K562 (cell line): ENCODE data around the gene TCF4. TPM values are rescaled to one million over a fixed set of nuclear protein-coding genes. Genes with fewer than 3 reads are reported as not detected.
A peak's percentile ranks its signal among the peaks of the same experiment; 100 is the strongest.

ENCODE experiments used
- ATAC-seq: fragments of 200-7000 bp; cut with Tn5 transposase; 3 replicates; pipeline ENCODE4 v1.9.1; 2020; ENCODE audit warnings: moderate library complexity
- BruUV-seq: library from RNA; stranded (reverse); fragments of 400-500 nt; replicated peaks from 2 replicates; lab custom pipeline; 2021; lab: Mats Ljungman, UMichigan
- CTCF ChIA-PET: fragments of 300-600 bp; formaldehyde crosslinking; extraction: SDS; loops from one replicate; lab custom pipeline; 2021; ENCODE audit warnings: low intra/inter-chr PET ratio; lab: Yijun Ruan, JAX
- POLR2A ChIA-PET: fragments of 300-600, 350-650 bp; sonication (Branson Sonifier 250); formaldehyde crosslinking; extraction: SDS; loops from one replicate; lab custom pipeline; 2021; ENCODE audit warnings: antibody characterized with exemption, inconsistent platforms; lab: Yijun Ruan, JAX
- DNase-seq, 4 experiments: peaks; one replicate each; pipeline versions ENCODE4 v3.0.0 to v3.0.0-alpha.2; 2011 to 2018; ENCODE audit warnings: low spot score in 3 of 4, mixed read lengths in 3 of 4; ENCODE audit errors: extremely low read depth in 1 of 4
- FAIRE-seq: peaks from 2 replicates; lab custom pipeline; 2011; peaks lifted over from hg19 to GRCh38; lab: Jason Lieb, UNC
- H2AFZ ChIP-seq: 2 replicates; pipeline ENCODE4 v1.6.0; 2011; ENCODE audit warnings: low read depth, low read length, control low read depth, inconsistent platforms
- H3K27ac ChIP-seq: fragments of 200-600 bp; 3 replicates; pipeline ENCODE4 v1.8.0; 2011; ENCODE audit warnings: low read depth, mild to moderate bottlenecking, control low read depth, inconsistent platforms, low read length, moderate library complexity, mixed read lengths; ENCODE audit errors: extremely low read depth
- H3K27me3 ChIP-seq, 2 experiments: fragments of 300-600 bp in 1 of 2; 2 replicates in 1 of 2; 3 replicates in 1 of 2; pipeline versions ENCODE4 v1.6.0 to v1.8.0; 2011; ENCODE audit warnings: inconsistent platforms in 2 of 2, low read length in 2 of 2, mild to moderate bottlenecking in 1 of 2, mixed read lengths in 1 of 2, moderate library complexity in 1 of 2; ENCODE audit not compliant: control insufficient read depth in 2 of 2, insufficient read depth in 2 of 2
- H3K36me3 ChIP-seq: fragments of 300-600 bp; 3 replicates; pipeline ENCODE4 v1.8.0; 2011; ENCODE audit warnings: mild to moderate bottlenecking, low read length, inconsistent platforms; ENCODE audit not compliant: control insufficient read depth, insufficient read depth
- H3K4me1 ChIP-seq, 2 experiments: fragments of 200-600 bp in 1 of 2; replicated peaks in 1 of 2; 2 replicates in 1 of 2; 3 replicates in 1 of 2; pipeline versions ENCODE4 v1.5.1 to v1.8.0; 2011; ENCODE audit warnings: inconsistent platforms in 2 of 2, low read length in 2 of 2, mild to moderate bottlenecking in 1 of 2, mixed read lengths in 1 of 2, moderate library complexity in 1 of 2; ENCODE audit not compliant: control insufficient read depth in 2 of 2, insufficient read depth in 2 of 2
- H3K4me2 ChIP-seq: 2 replicates; pipeline ENCODE4 v1.6.1; 2011; ENCODE audit warnings: low read length, control low read depth, inconsistent platforms, mixed read lengths; ENCODE audit not compliant: insufficient read depth
- H3K4me3 ChIP-seq: fragments of 200-600 bp; sonication (generic), shearing (Covaris generic); 2 replicates; pipeline ENCODE4 v1.5.1; 2016; ENCODE audit warnings: control low read depth, inconsistent platforms
- H3K79me2 ChIP-seq: fragments of 200-600 bp; 3 replicates; pipeline ENCODE4 v1.8.0; 2011; ENCODE audit warnings: low read length, inconsistent platforms; ENCODE audit not compliant: control insufficient read depth, insufficient read depth
- H3K9ac ChIP-seq, 2 experiments: 2 replicates each; pipeline versions ENCODE4 v1.6.0 to v1.6.1; 2011; ENCODE audit warnings: low read depth in 2 of 2, low read length in 2 of 2, control low read depth in 1 of 2, inconsistent platforms in 1 of 2, mild to moderate bottlenecking in 1 of 2, mixed read lengths in 1 of 2; ENCODE audit not compliant: insufficient read depth in 1 of 2
- H3K9me1 ChIP-seq: one replicate; pipeline ENCODE4 v1.6.0; 2011; ENCODE audit warnings: inconsistent platforms, mild to moderate bottlenecking, low read length, moderate library complexity; ENCODE audit not compliant: control insufficient read depth, insufficient read depth
- H3K9me3 ChIP-seq: replicated peaks from 2 replicates; pipeline ENCODE4 v1.5.1; 2011; ENCODE audit warnings: low read depth, low read length, inconsistent platforms; ENCODE audit not compliant: control insufficient read depth, insufficient read depth
- H4K20me1 ChIP-seq: replicated peaks from 2 replicates; pipeline ENCODE4 v1.6.1; 2011; ENCODE audit warnings: low read length, inconsistent platforms, mixed read lengths; ENCODE audit not compliant: control insufficient read depth, insufficient read depth
- KDM4B ChIP-seq, 2 experiments: fragments of 450-650 bp in 1 of 2; sonication (generic) in 1 of 2; IDR thresholded peaks; 2 replicates each; pipeline ENCODE4 v1.6.1; 2016 to 2017; ENCODE audit warnings: borderline replicate concordance in 2 of 2, antibody characterized with exemption in 1 of 2, low read depth in 1 of 2, mild to moderate bottlenecking in 1 of 2
- MEIS2 ChIP-seq: fragments of 450-650 bp; IDR thresholded peaks from 2 replicates; pipeline ENCODE4 v1.6.1; 2014; ENCODE audit warnings: mild to moderate bottlenecking; ENCODE audit not compliant: partially characterized antibody
- NUFIP1 ChIP-seq: fragments of 450-650 bp; IDR thresholded peaks from 2 replicates; pipeline ENCODE4 v1.6.1; 2018; ENCODE audit not compliant: partially characterized antibody
- TEAD1 ChIP-seq, 2 experiments: fragments of 450-650 bp in 1 of 2; sonication (generic) in 1 of 2; formaldehyde crosslinking; IDR thresholded peaks; 2 replicates each; pipeline versions ENCODE4 v1.4.0 to v1.8.0; 2020 to 2022; ENCODE audit warnings: mild to moderate bottlenecking in 2 of 2, missing genetic modification reagents in 1 of 2
- WGBS: fragments of 100-300 bp; shearing (Covaris generic); methylation state at CpG from one replicate; pipeline ENCODE4 v1.1.6; 2016; ENCODE audit warnings: low coverage, mixed read lengths; ENCODE audit not compliant: insufficient coverage; ENCODE audit errors: missing lambda C conversion rate; 5-methylcytosine and 5-hydroxymethylcytosine counted together
- in situ Hi-C: fragments of 300-500 bp; cut with MboI; formaldehyde crosslinking; loops from 4 replicates; pipeline ENCODE4 v1.15.0; 2018; ENCODE audit warnings: inconsistent platforms, mixed read lengths
- intact Hi-C: fragments of 100-400 bp; cut with micrococcal nuclease; formaldehyde crosslinking; loops from 2 replicates; pipeline ENCODE4 v1.14.2; 2022
- polyA plus RNA-seq, 8 experiments: library from polyadenylated mRNA; depleted of rRNA in 4 of 8; stranded (reverse) in 5 of 8; unstranded in 3 of 8; fragments of >200 nt; fragmentation: Nextera tagmentation in 2 of 8; fragmentation: Illumina TruSeq in 1 of 8; extraction: Ambion mirVana in 2 of 8; extraction: Trizol in 1 of 8; gene quantifications; 2 replicates each; pipeline versions ENCODE4 v1.2.1 to v1.2.3, GENCODE V29; 2011 to 2014; ENCODE audit warnings: inconsistent platforms in 1 of 8, missing spikeins in 1 of 8
- total RNA-seq, 7 experiments: library from RNA; depleted of rRNA in 6 of 7; stranded (reverse); fragments of >200 nt in 6 of 7; fragmentation: Illumina TruSeq in 2 of 7; extraction: Trizol in 2 of 7; gene quantifications; 2 replicates each; pipeline versions ENCODE4 v1.2.1 to v1.2.3, GENCODE V29; 2011 to 2021; ENCODE audit warnings: low replicate concordance in 1 of 7
- TF ChIP-seq, protein P1 (sequence below), 2 experiments: IDR thresholded peaks in 1 of 2; conservative IDR thresholded peaks in 1 of 2; 2 replicates each; pipeline ENCODE4 v1.6.1; 2016; ENCODE audit warnings: low read depth in 2 of 2, mild to moderate bottlenecking in 1 of 2, missing compliant biosample characterization in 1 of 2, missing genetic modification characterization in 1 of 2, moderate library complexity in 1 of 2
- TF ChIP-seq, protein P2 (sequence below), 3 experiments: fragments of 200-800 bp in 1 of 3; sonication (Bioruptor generic) in 1 of 3; sonication (generic) in 1 of 3; formaldehyde crosslinking in 1 of 3; IDR thresholded peaks; 2 replicates each; pipeline versions ENCODE4 v1.6.1 to v1.8.0; 2016 to 2022; ENCODE audit warnings: mild to moderate bottlenecking in 2 of 3, missing compliant biosample characterization in 2 of 3, missing genetic modification characterization in 2 of 3, missing genetic modification reagents in 1 of 3
- TF ChIP-seq, protein P3 (sequence below): sonication (generic); formaldehyde crosslinking; IDR thresholded peaks from 2 replicates; pipeline ENCODE4 v1.8.0; 2022; ENCODE audit warnings: mild to moderate bottlenecking, missing genetic modification reagents

TCF4 gene
- total and polyA plus RNA-seq, 9 of the 15 experiments (the other 6 are each of a cell fraction or from before 2014, with no cell fraction given), result 4.8 to 24.7 (median 15.2) TPM

- Histone ChIP-seq H3K9me3 (no peaks in the 10 kb centered on the region), H3K36me3 (no peaks in the 10 kb centered on the region), H2AFZ (no peak overlapping the region), H3K4me2 (no peak overlapping the region), H3K4me3 (no peak overlapping the region), H4K20me1 (no peaks in the 10 kb centered on the region), H3K27ac (no peak overlapping the region), H3K9me1 (no peaks in the 10 kb centered on the region), H3K79me2 (no peaks in the 10 kb centered on the region), H3K9ac (no peak overlapping the region), H3K4me1 (no peaks in the 10 kb centered on the region), H3K27me3 (no peaks in the 10 kb centered on the region)
- no TSS peak for BruUV-seq
- no peak for ATAC-seq
- TF ChIP-seq, protein P1, sequence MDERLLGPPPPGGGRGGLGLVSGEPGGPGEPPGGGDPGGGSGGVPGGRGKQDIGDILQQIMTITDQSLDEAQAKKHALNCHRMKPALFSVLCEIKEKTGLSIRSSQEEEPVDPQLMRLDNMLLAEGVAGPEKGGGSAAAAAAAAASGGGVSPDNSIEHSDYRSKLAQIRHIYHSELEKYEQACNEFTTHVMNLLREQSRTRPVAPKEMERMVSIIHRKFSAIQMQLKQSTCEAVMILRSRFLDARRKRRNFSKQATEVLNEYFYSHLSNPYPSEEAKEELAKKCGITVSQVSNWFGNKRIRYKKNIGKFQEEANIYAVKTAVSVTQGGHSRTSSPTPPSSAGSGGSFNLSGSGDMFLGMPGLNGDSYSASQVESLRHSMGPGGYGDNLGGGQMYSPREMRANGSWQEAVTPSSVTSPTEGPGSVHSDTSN (CRISPR knock-in tag; IDR thresholded peaks at IDR 0.05; ENCODE audit: low read depth), result no peak
- TF ChIP-seq, protein P1 (tag; conservative IDR thresholded peaks at IDR 0.05; ENCODE audit: low read depth), result 0 out of 2 replicates have a peak, but pooled peaks have one; percentile 11
- no peak for TF ChIP-seq TEAD1 (CRISPR knock-in tag; IDR thresholded peaks at IDR 0.05)
- TF ChIP-seq KDM4B (IDR thresholded peaks at IDR 0.05; ENCODE audit: borderline replicate concordance in 2 of 2, low read depth in 1 of 2), result no peak
- TF ChIP-seq NUFIP1, result no peak
- TF ChIP-seq, protein P2, sequence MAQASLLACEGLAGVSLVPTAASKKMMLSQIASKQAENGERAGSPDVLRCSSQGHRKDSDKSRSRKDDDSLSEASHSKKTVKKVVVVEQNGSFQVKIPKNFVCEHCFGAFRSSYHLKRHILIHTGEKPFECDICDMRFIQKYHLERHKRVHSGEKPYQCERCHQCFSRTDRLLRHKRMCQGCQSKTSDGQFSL (CRISPR knock-in tag; IDR thresholded peaks at IDR 0.05), result no peak
- TF ChIP-seq, protein P2 (tag; IDR thresholded peaks at IDR 0.05), result no peak
- TF ChIP-seq, protein P3, sequence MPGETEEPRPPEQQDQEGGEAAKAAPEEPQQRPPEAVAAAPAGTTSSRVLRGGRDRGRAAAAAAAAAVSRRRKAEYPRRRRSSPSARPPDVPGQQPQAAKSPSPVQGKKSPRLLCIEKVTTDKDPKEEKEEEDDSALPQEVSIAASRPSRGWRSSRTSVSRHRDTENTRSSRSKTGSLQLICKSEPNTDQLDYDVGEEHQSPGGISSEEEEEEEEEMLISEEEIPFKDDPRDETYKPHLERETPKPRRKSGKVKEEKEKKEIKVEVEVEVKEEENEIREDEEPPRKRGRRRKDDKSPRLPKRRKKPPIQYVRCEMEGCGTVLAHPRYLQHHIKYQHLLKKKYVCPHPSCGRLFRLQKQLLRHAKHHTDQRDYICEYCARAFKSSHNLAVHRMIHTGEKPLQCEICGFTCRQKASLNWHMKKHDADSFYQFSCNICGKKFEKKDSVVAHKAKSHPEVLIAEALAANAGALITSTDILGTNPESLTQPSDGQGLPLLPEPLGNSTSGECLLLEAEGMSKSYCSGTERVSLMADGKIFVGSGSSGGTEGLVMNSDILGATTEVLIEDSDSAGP (CRISPR knock-in tag), result no peak
- TF ChIP-seq MEIS2, result peak; percentile 33
- no peak for DNase-seq
- ChIA-PET POLR2A (no interaction called here), CTCF (no interaction called here)
- no peak for FAIRE-seq
- intact Hi-C loops (no loop called here), in situ Hi-C loops (no loop called here)
- WGBS, result 56% methylated on average over 1 of the region's 1 CpG
Measured at GRCh38 chr18:55349685-55350084, 238.3 kb downstream of the TCF4 start.
